Ishikawa (cell line): ENCODE measurements around the gene MED15.

Source experiments
- CEBPB ChIP-seq: IDR thresholded peaks from 2 replicates; pipeline ENCODE4 v1.6.1; 2012
- CREB1 ChIP-seq: IDR thresholded peaks from 2 replicates; pipeline ENCODE4 v1.6.1; 2012; ENCODE audit warnings: low read depth
- EGR1 ChIP-seq: IDR thresholded peaks from 2 replicates; pipeline ENCODE4 v1.6.1; 2012
- EP300 ChIP-seq: IDR thresholded peaks from 2 replicates; pipeline ENCODE4 v1.6.1; 2012; ENCODE audit warnings: borderline replicate concordance
- FOXM1 ChIP-seq: IDR thresholded peaks from 2 replicates; pipeline ENCODE4 v1.6.1; 2012; ENCODE audit warnings: low read depth, borderline replicate concordance
- NFIC ChIP-seq: IDR thresholded peaks from 2 replicates; pipeline ENCODE4 v1.6.1; 2012
- RAD21 ChIP-seq: IDR thresholded peaks from 2 replicates; pipeline ENCODE4 v1.6.1; 2012; ENCODE audit warnings: low read depth
- TAF1 ChIP-seq: IDR thresholded peaks from 2 replicates; pipeline ENCODE4 v1.6.1; 2012; ENCODE audit warnings: low read depth, mild to moderate bottlenecking
- TCF12 ChIP-seq: IDR thresholded peaks from 2 replicates; pipeline ENCODE4 v1.6.1; 2012; ENCODE audit warnings: low read depth
- TEAD4 ChIP-seq: IDR thresholded peaks from 2 replicates; pipeline ENCODE4 v1.6.1; 2012
- USF1 ChIP-seq: IDR thresholded peaks from 2 replicates; pipeline ENCODE4 v1.6.1; 2012
- YY1 ChIP-seq: IDR thresholded peaks from 2 replicates; pipeline ENCODE4 v1.6.1; 2012; ENCODE audit warnings: low read depth
- ZBTB7A ChIP-seq: IDR thresholded peaks from 2 replicates; pipeline ENCODE4 v1.6.1; 2012; ENCODE audit warnings: low read depth
- TF ChIP-seq, protein P1 (sequence below): IDR thresholded peaks from 2 replicates; pipeline ENCODE4 v1.6.1; 2012; ENCODE audit warnings: low read depth, mild to moderate bottlenecking
- TF ChIP-seq, protein P2 (sequence below): IDR thresholded peaks from 2 replicates; pipeline ENCODE4 v1.6.1; 2012

The MED15 gene

DNA sequence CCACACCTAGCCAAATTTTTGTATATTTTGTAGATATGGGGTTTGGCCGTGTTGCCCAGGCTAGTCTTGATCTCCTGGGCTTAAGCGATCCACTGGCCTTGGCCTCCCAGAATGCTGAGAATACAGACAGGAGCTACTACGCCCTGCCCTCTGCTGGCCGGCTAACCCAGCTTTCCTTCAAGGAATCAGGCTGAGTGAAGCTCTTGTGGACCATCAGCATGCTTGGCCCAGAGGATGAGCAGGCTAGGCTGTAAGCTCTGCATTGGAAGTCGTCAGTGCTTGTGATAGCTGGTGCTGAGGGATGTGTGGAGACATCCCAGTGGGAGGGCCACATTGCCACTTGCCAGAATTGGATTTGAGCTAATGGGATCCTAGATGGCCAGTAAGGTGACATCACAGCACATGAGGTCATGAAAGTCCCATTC lies 60.6 kb downstream of the MED15 start:
- TF ChIP-seq RAD21 (peak; percentile 24; the same call in 1 of the 2 replicates), USF1 (no peak)

DNA sequence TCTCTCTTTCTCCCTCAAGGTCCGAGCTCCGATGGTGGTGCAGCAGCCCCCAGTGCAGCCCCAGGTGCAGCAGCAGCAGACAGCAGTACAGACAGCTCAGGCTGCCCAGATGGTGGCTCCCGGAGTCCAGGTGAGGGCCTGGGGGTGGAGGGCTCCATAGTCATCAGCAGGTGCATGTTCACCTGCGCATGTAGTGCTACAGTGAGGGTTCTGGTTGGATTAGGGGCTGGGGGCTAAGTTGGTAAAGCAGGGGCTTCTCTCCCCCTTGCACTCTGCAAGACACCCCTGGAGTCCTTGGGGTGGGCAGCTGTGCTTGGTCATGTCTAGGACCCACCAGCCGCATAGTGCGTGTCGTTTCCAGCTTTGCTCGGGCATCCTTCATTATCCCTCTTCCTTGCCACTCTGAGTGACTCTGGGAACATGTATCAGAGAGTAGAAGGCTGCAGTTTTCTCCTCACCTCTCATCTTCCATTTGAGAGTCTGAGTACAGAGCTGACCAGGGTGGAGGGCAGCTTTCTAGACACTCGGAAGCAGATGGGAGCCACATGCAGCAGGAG lies 61.2 kb downstream of the MED15 start:
- no peak for TF ChIP-seq CEBPB
- no peak for TF ChIP-seq USF1
- TF ChIP-seq YY1 = no peak
- no peak for TF ChIP-seq CREB1
- no peak for TF ChIP-seq RAD21
- TF ChIP-seq TAF1 = no peak
- TF ChIP-seq NFIC = no peak
- TF ChIP-seq, protein P1, sequence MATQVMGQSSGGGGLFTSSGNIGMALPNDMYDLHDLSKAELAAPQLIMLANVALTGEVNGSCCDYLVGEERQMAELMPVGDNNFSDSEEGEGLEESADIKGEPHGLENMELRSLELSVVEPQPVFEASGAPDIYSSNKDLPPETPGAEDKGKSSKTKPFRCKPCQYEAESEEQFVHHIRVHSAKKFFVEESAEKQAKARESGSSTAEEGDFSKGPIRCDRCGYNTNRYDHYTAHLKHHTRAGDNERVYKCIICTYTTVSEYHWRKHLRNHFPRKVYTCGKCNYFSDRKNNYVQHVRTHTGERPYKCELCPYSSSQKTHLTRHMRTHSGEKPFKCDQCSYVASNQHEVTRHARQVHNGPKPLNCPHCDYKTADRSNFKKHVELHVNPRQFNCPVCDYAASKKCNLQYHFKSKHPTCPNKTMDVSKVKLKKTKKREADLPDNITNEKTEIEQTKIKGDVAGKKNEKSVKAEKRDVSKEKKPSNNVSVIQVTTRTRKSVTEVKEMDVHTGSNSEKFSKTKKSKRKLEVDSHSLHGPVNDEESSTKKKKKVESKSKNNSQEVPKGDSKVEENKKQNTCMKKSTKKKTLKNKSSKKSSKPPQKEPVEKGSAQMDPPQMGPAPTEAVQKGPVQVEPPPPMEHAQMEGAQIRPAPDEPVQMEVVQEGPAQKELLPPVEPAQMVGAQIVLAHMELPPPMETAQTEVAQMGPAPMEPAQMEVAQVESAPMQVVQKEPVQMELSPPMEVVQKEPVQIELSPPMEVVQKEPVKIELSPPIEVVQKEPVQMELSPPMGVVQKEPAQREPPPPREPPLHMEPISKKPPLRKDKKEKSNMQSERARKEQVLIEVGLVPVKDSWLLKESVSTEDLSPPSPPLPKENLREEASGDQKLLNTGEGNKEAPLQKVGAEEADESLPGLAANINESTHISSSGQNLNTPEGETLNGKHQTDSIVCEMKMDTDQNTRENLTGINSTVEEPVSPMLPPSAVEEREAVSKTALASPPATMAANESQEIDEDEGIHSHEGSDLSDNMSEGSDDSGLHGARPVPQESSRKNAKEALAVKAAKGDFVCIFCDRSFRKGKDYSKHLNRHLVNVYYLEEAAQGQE = no peak
- TF ChIP-seq EGR1 = no peak
- TF ChIP-seq, protein P2, sequence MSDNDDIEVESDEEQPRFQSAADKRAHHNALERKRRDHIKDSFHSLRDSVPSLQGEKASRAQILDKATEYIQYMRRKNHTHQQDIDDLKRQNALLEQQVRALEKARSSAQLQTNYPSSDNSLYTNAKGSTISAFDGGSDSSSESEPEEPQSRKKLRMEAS = no peak
- no peak for TF ChIP-seq EP300
- TF ChIP-seq TEAD4 = no peak

GRCh38 chr22:20569059-20570058 lies 61.9 kb downstream of the MED15 start:
- TF ChIP-seq, protein P2 = peak; percentile 91
- TF ChIP-seq TCF12 (peak; percentile 79), TEAD4 (peak; percentile 97), RAD21 (no peak), YY1 (peak; percentile 44; the same call in 1 of the 2 replicates), NFIC (peak; percentile 87), ZBTB7A (no peak), EP300 (peak; percentile 75), EGR1 (no peak), FOXM1 (no peak), USF1 (peak; percentile 94), CEBPB (peak; percentile 34; the same call in 1 of the 2 replicates)

- TF ChIP-seq, protein P1 = no peak
- no peak for TF ChIP-seq FOXM1
- no peak for TF ChIP-seq YY1
- no peak for TF ChIP-seq EGR1
- no peak for TF ChIP-seq EP300
- no peak for TF ChIP-seq NFIC
- TF ChIP-seq TEAD4 = no peak
- no peak for TF ChIP-seq CREB1
- no peak for TF ChIP-seq CEBPB
- no peak for TF ChIP-seq ZBTB7A
- TF ChIP-seq TAF1 = no peak
- TF ChIP-seq, protein P2 = no peak
- no peak for TF ChIP-seq TCF12
- TF ChIP-seq USF1 = no peak
- no peak for TF ChIP-seq RAD21
These were observed 63.7 kb downstream of the MED15 start for GRCh38 chr22:20571078-20571503.
